ENCODE measurements around the gene MYO15A.

Gene MYO15A, protein sequence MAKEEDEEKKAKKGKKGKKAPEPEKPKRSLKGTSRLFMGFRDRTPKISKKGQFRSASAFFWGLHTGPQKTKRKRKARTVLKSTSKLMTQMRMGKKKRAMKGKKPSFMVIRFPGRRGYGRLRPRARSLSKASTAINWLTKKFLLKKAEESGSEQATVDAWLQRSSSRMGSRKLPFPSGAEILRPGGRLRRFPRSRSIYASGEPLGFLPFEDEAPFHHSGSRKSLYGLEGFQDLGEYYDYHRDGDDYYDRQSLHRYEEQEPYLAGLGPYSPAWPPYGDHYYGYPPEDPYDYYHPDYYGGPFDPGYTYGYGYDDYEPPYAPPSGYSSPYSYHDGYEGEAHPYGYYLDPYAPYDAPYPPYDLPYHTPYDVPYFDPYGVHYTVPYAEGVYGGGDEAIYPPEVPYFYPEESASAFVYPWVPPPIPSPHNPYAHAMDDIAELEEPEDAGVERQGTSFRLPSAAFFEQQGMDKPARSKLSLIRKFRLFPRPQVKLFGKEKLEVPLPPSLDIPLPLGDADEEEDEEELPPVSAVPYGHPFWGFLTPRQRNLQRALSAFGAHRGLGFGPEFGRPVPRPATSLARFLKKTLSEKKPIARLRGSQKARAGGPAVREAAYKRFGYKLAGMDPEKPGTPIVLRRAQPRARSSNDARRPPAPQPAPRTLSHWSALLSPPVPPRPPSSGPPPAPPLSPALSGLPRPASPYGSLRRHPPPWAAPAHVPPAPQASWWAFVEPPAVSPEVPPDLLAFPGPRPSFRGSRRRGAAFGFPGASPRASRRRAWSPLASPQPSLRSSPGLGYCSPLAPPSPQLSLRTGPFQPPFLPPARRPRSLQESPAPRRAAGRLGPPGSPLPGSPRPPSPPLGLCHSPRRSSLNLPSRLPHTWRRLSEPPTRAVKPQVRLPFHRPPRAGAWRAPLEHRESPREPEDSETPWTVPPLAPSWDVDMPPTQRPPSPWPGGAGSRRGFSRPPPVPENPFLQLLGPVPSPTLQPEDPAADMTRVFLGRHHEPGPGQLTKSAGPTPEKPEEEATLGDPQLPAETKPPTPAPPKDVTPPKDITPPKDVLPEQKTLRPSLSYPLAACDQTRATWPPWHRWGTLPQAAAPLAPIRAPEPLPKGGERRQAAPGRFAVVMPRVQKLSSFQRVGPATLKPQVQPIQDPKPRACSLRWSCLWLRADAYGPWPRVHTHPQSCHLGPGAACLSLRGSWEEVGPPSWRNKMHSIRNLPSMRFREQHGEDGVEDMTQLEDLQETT (N-terminal part only)

DNA sequence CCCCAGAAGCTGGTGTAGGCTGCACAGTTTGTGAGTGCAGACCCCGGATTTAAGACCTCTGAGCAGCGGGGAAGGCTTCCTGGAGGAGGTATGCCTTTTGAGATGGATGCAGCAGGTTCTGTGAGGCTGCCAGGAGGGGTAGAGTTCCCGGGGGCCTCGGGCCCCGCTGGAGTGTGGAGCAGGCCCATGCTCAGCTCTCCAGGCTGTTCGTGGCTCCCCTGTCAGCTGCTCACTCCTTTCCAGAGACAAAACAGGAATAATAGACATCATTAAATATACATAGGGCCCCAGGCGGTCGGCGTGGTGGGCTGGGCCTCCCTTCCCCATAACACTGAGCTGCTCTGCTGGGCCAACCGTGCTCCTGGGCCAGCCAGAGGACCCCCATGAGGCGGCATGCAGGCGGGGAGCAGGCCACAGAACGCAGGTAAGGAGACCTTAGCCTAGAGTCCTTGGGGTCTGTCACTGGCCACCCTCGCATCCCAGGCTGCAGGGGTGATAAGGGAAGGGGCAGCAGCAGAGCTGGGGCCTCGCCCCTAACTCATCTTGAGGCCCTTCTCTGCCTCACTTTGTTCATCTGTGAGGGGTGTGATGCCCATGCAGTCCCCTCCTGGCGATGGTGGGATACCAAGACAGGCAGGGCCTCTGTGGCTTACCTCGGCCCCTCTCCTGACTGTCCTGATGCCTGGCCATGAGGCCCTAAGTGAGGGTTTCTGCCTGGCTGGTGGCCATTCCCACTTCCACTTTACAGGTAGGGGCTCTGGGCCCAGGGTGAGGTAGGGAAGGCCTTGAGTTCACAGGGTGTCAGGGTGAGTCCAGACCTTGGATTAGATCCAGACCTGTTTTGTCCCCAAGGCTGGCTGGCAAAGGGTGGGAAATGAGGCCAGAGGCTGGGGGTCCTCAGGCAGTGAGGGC, at the start of gene MYO15A:
Gene MYO15A (plus strand): TSS at position 356 of the 912 bp plus-strand sequence. CDS start 10,045 bp downstream, outside the sequence.
- no peak for DNase-seq

DNA sequence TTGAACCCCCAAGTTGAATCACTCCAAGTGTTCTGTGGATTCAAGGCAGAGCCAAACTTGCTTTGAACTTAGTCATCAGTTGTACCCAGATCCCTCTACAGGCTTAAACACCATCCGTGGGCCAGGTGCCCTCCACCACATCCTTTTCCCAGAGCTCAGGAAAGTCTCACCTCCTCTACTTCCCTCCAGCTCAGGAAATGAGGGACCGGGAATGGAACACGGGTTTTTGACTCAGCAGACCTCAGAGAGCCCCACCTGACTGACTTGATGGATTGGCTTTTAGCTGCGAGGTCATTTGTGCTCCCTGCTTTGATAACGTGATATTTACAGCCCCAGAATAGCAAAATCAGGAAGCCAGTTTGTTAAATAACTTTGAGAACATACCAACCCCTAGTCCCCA, 49.3 kb upstream of the MYO15A start:
- no peak for DNase-seq

DNA sequence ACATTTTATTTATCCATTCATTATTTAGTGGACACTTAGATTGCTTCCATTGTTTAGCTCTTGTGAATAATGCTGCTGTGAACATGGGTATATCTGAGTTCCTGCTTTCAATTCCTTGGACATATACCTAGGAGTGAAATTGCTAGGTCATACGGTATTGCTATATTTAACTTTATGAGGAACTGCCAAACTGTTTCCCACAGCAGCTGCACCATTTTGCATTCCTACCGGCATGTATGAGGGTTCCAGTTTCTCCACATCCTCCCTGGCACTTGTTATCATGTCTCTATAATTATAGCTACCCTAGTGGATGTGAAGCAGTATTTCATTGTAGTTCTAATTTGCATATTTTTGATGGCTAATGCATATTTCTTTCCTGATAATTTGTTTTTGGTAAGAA, 44.5 kb upstream of the MYO15A start:
- DNase-seq = no peak

DNA sequence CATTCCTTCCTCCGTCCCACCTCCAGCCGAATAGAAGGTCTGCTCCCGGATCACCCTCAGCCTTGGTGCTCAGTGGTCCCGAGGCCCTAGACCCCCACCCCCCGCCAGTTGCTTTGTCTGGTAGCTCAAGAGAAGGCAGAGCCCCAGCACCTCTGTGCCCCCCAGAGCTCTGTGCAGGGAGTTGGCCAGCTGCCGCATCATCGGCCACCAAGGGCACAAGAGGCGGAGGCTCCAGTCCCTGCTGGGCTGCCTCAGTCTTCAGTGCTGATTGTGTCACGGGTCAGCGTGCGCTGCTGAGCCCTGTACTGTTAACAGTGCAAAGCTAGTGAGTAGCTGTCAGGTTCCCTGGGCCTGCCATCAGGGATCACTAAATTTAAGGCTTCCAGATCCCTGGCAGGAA, 43.0 kb upstream of the MYO15A start:
- DNase-seq = no peak

DNA sequence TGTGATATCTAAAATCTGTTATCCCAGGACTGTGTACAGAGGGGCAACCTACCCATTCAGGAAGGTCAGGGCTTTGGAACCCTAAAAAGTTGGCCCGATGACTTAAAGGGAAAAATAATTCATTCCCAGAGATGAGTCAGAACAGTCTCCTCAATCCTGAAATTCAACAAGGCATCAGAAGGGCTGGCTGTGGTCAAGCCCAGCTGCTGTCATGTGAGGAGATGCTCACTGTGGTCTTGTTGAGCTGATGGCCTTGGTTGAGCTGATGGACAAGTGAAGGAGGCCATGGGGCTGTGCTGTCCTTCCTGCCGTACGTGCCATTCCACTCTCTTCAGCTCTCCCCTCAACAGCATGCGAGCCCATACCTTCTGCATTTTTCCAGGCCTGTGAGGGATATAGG, 41.7 kb upstream of the MYO15A start:
- no peak for DNase-seq

DNA sequence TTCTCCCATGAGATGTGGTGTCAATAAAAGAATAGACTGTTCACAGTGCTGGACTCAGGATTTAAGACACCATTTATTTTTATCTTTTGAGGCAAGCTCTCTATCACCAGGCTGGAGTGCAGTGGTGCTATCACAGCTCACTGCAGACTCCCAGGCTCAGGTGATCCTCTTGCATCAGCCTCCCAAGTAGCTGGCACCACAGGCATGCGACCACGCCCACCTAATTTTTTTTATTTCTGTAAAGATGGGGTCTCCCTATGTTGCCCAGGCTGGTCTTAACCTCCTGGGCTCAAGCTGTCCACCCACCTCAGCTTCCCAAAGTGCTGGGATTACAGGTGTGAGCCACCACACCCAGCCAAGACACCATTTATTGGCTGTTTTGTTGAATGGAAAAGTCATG, 39.5 kb upstream of the MYO15A start:
- DNase-seq = no peak

DNA sequence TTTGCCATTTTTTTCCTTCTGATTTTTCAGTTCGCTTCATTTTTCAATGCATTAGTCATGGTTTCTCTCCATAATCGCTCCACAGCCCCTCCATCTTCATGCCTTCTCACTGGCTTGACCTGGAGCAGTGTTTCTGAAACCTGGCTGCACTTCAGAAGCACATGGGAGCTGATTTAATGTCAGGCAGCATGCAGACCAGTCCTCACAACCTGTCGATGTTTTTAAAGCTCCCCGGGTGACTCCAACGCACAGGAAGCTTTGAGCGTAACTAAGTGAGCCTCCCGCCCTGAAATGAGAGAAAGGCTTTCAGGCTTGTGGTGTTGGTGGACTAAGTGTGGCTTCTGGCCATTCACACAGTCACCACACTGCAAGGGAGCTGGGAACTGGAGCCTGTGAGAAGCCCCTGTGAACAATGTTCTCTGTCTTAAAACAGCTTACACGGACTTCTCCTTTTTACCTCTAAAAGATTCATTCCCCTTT, 37.7 kb upstream of the MYO15A start:
- DNase-seq = no peak

DNA sequence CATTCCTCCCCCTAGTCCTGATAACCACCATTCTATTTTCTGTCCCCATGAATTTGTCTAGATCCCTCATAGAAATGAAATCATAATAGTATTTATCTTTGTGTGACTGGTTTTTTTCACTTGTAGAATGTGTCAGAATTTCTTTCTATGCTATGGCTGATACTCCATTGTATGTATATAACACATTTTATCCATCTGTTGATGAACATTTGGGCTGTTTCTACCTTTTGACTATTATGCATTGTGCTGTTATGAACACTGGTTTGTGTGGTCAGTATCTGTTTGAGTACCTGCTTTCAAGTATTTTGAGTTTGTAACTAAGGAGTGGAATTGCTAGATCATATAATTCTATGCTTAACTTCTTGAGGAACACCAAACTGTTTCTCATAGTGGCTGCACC, 36.8 kb upstream of the MYO15A start:
- DNase-seq = no peak

DNA sequence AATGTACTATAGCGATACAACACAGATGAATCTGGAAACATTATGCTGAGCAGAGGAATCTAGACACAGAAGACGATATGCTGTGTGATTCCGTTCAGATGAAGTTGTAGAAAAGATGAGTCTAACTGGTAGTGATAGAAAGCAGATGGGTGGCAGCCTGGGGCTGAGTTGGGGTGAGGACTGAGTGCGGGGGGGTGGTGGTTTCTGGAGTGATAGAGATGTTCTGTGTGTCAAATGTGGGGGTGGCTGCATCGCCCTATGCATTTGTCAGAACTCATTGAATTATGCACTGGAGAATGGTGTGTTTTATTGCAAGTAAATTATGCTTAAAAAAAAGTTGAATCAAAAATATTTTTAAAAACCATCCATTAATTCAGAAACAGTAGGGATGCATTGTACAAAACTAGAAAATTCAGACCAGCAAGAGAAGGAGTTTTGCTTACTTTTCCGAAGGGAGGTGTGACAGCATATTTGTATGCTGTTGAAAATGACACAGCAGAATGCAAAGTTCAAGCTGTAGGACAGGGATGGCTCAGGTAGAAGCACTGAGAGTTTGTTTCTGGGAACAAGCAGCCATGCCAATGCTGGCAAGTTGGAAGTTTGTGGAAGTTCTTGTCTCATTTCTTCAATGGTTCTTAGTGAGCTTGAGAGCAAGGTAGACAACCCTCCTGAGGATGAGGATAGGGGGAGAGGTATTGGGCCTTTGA, 33.8 kb upstream of the MYO15A start:
- no peak for DNase-seq

DNA sequence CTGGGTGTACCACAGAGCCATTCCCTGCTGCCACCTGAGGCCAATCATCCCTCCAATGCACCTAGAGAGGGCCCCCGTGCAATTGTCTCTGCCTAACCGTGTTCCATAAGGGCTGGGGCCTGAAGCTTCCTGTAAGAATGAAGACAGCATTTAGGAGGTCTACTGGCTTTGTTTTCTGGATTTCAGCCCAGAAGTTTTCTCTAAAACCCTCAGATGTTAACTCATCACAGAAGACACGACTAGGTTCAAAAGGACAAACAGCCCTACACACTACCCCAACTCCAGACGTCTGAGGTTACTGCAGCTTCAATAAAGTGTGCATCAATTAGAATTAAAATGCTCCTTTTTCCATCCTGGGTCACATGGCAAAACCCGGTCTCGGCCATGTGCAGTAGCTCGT, 31.6 kb upstream of the MYO15A start:
- no peak for DNase-seq

DNA sequence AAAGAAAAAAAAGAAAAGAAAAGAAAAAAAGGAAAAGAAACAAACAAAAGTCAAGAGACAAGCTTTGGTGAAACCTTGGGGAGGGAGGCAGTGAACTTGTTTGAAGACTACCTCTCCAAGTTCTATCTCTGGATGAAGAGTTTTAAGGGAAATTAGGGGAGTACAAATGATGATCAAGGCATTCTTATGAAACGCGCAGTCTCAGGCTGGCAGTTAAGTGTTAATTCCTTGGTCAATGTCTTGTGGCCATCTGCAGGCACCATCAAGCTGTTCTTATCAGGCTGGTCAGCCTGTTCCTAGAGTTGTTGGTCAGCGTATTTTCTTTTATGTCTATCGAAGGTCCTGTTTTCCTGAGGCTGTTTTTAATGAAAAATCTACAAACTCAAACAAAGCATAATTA, 29.0 kb upstream of the MYO15A start:
- no peak for DNase-seq

DNA sequence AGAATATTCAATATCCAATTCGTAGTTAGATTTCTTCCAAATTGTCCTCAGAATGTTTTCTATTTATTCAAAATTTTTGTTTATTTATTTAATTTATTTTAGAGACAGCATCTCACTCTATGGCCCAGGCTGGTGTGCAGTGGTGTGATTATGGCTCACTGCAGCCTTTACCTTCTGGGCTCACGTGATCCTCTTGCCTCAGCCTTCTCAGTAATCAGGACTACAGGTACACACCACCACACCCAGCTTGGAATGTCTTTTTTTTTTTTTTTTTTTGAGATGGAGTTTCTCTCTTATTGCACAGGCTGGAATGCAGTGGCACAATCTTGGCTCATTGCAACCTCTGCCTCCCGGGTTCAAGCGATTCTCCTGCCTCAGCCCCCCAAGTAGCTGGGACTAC, 24.3 kb upstream of the MYO15A start:
- DNase-seq = no peak

DNA sequence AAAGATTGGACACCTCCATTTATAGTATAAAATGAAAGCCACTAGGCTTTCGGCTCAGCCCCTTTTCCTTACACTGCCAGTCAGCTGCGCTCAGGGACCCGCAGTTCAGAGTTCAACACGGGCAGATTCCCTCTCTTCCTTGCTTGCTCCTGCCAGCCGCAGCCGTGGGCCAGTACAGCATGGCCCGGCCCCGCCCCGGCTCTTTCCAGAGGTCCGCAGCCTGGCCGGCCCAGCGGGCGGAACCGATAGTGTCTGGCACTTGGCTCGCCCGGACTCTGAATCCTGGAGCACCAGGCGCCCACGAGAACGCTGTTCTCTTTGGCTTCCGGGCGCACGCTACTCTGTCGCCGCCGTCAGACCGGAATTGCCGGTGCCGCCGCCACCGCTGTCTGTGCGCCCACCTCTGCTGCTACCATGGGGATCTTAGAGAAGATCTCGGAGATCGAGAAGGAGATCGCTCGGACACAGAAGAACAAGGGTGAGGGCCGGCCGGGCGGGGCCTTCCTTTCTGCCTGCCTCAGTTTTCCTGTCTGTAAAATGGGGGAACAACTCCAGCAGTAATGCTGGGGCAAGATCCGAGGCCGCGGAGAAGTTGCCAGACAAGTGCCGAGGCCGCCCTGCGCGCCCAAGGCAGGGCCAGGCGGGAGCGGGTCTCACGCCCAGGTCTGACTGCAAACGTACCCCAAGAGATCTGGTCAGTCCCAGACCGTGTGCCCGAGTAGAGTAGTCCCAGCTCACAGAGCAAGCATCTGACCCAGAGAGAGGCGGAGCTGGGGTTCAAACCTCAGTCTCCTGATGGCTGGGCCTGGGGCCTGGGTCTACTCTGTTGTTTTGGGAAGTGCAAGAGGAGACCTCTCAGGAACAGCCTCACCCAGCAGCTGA, 20.7 kb upstream of the MYO15A start, which contains the start of gene DRG2:
Gene DRG2 (plus strand): TSS at position 339 of the 882 bp plus-strand sequence. CDS start 76 bp downstream, at position 415.
- peak; percentile 86 for DNase-seq

DNA sequence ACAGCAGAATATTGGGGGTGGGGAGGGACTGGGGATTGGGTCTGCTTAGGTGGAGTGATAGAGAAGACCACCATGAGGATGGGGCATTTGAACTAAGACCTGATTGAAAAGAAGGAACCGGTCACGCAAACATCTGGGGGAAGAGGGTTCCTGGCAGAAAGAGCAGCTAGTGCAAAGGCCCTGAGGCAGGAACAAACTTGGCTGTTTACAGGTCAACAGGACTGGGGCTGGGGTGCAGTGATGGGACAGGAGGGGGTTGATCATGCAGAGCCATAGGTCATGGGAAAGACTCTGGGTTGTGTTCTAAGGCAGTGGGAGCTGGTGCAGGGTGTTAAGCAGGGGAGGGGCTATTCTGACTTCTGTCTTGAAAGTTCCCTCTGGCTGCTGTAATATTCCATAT, 18.9 kb upstream of the MYO15A start:
- no peak for DNase-seq

DNA sequence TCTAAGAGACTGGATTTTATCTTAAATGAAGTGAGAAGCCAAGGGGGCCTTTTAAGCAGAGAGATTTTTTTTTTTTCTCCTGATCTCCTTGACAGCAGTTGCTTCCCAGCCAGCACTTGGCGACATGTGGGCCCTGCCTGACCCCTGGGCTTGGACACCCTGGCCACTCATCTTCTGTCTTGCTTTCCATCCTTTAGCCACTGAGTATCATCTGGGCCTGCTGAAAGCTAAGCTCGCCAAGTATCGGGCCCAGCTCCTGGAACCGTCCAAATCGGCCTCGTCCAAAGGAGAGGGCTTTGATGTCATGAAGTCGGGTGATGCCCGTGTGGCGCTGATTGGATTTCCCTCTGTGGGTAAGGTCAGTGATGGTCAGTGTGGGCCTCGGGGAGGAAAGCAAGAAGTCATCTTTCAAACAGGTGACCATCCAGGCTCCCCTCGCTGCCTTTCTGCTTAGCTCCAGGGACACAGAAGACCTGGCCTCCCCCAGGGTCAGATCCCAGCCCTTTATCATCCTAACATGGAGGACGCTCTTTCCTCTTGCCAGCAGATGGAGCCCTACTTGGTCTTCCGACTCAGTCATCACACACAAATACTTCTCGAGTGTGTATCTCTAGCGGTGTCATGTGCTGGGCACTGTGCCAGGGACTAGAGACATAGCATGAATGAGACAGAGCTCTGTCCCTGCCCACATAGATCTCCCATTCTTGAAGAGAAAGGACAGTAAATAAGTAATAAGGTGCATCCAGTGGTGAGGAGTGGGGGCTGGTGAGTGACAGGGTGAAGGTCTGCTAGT, 14.7 kb upstream of the MYO15A start:
- DNase-seq = no peak

DNA sequence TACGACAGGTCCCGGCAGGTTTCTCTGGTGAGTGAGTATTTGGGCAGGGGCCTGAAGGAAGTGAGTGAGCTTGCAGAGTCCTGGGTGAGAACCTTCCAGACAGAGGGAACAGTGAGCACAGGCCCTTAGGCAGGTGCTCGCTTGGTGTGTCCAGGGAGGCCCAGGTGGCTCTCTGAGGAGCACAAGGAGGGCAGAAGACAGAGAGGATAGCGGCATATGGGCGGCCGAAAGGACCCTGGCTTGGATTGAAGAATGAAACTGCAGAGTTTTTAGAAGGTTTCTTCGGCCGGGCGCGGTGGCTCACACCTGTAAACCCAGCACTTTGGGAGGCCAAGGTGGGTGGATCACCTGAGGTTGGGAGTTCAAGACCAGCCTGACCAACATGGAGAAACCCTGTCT, 14.1 kb upstream of the MYO15A start:
- DNase-seq = no peak

DNA sequence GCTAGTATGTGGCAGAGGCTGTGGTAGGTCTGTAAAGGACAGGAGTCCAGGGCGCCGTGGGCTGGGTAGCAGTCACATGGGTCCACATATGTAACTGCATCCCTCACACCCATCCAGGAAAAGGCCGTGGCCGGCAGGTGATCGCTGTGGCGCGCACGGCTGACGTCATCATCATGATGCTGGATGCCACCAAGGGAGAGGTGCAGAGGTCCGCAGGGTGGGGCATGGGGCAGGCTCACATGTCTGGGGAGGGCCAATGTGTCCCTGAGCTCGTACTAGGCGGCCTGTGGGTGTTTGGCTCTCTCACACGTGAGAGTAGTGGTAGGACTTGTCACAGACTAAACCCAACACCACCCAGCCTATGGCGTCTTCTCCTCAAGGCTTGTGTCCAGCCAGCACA, 9.0 kb upstream of the MYO15A start:
- DNase-seq = no peak

DNA sequence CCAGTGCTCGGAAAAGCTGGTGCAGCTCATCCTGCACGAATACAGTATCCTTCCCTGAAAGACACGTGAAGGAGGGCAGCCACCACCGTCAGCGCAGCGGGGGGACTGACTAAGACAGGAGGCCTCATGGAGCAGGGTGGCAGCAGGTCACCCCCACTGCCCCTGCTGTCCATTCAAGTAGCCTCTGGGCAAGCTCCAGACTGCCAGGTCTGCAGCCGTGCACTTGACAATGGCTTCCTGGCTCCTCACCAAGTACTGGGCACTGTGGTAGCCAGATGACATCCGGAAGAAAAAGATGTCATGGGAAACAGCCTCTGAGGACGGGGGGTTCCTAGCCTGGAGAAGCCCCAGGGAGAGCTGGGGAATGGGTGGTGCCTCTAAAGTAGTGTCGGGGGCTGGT, 7.9 kb upstream of the MYO15A start:
- no peak for DNase-seq

DNA sequence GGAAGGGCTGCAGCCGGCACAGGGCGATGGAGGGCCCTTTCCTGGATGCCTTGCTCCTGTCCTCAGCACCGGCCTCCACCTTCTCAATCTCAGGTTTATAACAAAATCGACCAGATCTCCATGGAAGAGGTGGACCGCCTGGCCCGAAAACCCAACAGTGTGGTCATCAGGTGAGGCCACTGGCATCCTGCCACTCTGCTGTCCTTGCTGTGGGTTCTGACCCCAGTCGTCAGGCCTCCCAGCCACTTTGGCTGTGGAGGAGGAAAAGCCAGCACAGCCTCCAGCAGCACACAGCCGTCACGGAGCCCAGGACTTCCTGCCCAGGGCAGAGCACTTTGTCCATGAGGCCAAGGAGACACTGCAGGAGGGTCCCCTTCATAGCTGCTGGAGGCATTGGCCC, 6.7 kb upstream of the MYO15A start:
- no peak for DNase-seq
